GM19351 (cell line): ENCODE measurements around the gene TMEM191C.
"Not testable (repeated sequence)": the region's sequence is repeated elsewhere in the genome, so short reads cannot be mapped to it uniquely, and the experiment has no call there.

Experiments
- ATAC-seq: cut with Tn5 transposase; IDR thresholded peaks from one replicate; pipeline ENCODE4 v1.9.1; 2021; ENCODE audit warnings: mild to moderate bottlenecking, moderate library complexity; ENCODE audit not compliant: unreplicated experiment

TMEM191C gene

GRCh38 chr22:21445437-21446127 is 21.6 kb upstream of the TMEM191C start:
- no peak for ATAC-seq

GRCh38 chr22:21446128-21446826 is 20.9 kb upstream of the TMEM191C start:
- no peak for ATAC-seq

GRCh38 chr22:21446827-21447690 is 20.1 kb upstream of the TMEM191C start:
- ATAC-seq: no peak

DNA sequence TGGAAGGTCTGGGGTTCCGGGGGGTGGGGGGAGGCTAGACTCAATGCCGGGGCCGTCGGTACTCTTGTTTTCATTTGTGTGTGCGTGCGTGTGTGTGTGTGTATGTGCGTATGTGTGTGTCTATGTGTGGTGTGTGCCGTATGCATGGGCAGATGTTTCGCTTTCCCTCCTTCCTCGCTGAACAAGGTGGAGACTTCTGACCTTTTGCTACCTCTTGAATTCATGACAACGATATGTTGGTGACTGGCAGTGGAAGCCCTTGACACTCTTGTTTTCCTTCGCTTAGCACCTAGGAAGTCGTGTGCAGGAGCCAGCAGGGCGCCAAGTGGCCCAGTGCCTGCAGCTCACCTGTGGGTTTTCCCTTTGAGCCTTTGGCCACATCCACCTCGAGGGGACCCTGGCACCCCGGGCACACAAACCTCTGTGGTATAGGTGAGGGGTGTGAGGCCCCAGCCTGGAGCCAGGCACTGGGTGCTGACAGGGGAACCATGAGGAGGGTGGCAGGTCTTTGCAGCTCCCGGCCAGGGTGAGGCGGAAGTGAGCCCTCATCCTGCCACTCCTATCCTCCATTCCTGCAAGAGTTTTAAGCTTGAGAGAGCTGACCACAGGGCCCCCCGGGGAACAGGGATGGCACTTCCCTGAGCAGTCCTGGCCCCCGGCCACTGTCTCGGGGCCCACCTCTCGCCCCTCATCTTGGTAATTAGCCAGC is 19.3 kb upstream of the TMEM191C start:
- ATAC-seq: no peak

GRCh38 chr22:21448627-21449416 is 18.4 kb upstream of the TMEM191C start:
- no peak for ATAC-seq

GRCh38 chr22:21449531-21450319 is 17.5 kb upstream of the TMEM191C start:
- ATAC-seq: no peak

DNA sequence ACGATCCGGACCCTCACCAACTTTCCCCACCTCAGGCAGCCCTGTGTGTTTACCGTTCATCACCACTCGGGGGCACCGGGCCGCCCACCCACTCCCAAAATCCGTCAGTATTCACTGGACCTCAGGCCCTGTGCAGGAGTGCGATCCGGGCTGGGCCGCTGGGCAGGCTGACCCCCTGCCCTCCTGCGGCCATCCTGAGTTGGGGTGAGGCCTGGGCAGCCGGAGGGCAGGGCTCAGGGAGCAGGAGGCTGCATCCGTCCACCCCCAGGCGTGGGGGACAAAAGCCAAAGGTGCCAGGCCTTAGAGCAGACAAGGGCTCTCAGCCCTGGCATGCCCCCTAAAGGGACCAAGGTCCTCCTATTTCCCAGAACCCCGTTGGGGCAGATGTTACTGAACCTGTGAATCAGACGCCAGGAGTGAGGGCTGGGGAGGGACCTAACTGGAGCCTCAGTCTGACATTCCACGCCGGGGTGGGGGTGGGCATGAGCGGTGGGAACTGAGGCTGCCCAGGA is 16.8 kb upstream of the TMEM191C start:
- no peak for ATAC-seq

DNA sequence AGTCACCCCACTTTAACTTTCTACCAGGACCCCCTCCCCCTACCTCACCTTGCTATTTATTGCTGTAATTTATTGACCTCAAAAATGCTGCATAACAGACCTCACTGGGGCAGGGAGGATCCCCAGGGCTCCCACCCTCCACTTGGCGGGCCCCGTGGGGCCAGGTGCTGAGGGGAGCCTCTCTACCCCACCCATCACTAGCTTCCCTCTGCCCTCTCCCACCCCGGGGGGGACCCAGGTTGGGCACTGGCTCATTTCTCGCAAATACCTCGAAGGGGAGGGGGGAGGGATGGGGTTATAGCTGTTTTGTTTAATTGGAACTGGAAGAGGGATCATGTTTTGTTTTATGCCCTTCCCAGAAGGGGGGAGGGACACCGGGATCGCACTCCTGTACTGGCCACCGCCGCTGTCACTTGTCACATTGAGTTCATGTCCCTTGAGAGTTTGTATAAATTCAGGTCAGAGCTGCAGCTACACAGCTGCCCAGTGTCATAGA is 16.3 kb upstream of the TMEM191C start:
- no peak for ATAC-seq

GRCh38 chr22:21451545-21452520 is 15.4 kb upstream of the TMEM191C start:
- no peak for ATAC-seq

DNA sequence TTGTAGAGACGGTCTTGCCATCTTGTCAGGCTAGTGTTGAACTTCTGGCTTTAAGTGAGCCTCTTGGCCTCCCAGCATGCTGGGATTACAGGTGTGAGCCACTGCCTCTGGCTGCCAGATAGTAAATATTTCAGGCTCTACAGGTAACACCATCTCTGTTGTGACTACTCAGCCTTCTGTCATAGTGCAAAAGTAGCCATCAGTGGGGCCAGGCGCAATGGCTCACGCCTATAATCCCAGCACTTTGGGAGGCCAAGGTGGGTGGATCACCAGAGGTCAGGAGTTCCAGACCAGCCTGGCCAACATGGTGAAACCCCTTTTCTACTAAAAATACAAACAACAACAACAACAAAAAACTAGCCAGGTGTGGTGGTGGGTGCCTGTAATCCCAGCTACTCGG is 14.5 kb upstream of the TMEM191C start:
- not testable (repeated sequence) for ATAC-seq

DNA sequence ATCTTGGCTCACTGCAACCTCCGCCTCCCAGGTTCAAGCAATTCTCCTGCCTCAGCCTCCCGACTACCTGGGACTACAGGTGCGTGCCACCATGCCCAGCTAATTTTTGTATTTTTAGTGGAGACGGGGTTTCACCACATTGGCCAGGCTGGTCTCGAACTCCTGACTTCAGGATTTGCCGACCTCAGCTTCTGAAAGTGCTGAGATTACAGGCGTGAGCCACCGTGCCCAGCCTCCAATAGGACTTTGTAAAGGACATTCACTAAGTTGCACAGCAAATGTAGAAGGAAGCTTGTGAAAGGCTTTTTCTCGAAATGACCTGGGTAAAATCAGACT is 12.2 kb upstream of the TMEM191C start:
- not testable (repeated sequence) for ATAC-seq

- ATAC-seq: no peak
These were observed 11.7 kb upstream of the TMEM191C start for GRCh38 chr22:21455334-21456089.

DNA sequence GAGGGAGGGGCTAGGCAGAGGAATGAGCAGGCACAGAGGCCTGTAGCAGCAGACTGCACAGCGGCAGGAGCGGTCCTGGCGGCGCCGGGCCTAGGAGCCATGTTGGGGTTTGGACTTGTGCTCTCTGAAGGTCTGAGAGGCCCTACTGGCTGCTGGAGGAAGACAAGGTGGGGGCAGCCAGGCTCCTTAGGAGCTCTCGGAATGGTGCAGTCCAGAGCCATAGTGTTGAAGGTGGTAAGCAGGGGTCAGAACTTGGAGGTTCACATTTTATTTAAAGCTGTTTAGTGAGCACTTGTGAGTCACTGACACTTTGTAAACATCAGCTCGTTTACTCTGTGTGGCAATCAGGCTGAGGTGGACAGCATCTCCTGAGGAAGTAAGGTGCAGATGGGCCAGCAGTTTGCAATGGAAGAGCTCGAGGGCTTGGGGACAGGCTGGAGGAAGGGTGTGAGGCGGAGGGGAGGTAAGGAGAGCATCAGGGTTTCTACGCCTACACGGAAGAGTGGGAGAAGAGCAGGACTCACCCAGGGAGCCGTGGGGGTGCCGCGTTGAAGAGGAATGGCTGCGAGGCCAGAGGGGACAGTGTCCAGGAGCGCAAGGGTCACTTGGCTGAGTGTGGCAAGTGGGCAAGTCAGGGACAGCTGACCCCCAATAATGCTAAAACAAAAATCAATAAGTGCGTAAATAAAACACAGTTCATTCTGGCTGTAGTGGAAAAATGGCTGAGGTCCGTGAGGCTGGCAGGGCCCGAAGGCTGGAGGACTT is 10.0 kb upstream of the TMEM191C start:
- no peak for ATAC-seq

DNA sequence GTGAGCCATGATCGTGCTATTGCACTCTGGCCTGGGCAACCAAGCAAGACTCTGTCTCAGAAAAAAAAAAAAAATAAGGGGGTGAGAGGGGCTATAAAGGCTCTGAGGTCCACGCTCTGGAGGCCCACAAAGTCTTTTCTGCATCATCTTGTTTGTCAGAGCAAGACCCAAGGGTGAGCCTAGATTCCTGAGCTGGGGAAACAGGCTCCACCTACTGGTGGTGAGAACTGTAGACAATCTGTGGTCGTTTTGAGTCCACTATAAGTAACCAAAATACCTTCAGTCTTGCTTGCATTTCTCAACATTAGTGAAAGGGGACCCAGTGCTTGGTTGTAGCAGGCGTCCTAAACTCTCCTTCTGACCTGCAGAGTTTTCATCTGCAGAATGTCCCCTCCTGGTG is 4.5 kb upstream of the TMEM191C start:
- not testable (repeated sequence) for ATAC-seq

- ATAC-seq: peak; percentile 77
These were observed 1.3 kb downstream of the TMEM191C start for GRCh38 chr22:21468194-21469096.
